ENCODE data around the gene IREB2.

The IREB2 gene

GRCh38 chr15:78455749-78456148, 17.7 kb downstream of the IREB2 start:
- Histone ChIP-seq H3K4me1 (ENCODE audit: insufficient read depth, poor library complexity, severe bottlenecking) (peaks cover 17% of the 10 kb centered on the region), H3K27ac (ENCODE audit: poor library complexity, severe bottlenecking) (no peak overlapping the region), H3K9me3 (ENCODE audit: severe bottlenecking) (no peaks in the 10 kb centered on the region), H3K36me3 (ENCODE audit: low read depth) (peaks cover 16% of the 10 kb centered on the region), H3K4me3 (ENCODE audit: severe bottlenecking) (no peak overlapping the region), H3K27me3 (ENCODE audit: insufficient read depth, poor library complexity, severe bottlenecking) (no peaks in the 10 kb centered on the region)
- no peak for DNase-seq (ENCODE audit: low spot score)
- no peak for TF ChIP-seq CTCF (IDR thresholded peaks at IDR 0.05; ENCODE audit: poor library complexity, severe bottlenecking)
- ATAC-seq (ENCODE audit: low read depth): no peak

DNA sequence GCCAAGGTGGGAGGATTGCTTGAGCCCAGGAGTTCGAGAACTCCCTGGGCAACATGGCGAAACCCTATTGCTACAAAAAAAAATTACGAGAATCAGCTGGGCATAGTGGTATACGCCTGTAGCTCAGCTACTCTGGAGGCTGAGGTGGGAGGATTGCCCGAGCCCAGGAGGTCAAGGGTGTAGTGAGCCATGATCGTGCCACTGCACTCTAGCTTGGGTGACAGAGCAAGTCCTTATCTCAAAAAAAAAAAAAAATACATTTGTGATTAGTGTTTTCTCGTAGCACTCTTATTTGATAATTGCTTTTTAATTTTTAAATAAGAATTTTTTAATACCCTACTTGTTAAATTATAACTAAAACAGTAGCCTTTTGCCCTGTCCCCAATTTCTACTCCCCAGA, 18.4 kb downstream of the IREB2 start:
- ATAC-seq (ENCODE audit: low read depth) (no peak), DNase-seq (ENCODE audit: low spot score) (no peak)
- no peak overlapping the region for H3K4me3 ChIP-seq (ENCODE audit: severe bottlenecking)
- peak overlapping the region; percentile 15 for H3K27ac ChIP-seq (ENCODE audit: poor library complexity, severe bottlenecking)
- no peaks in the 10 kb centered on the region for H3K27me3 ChIP-seq (ENCODE audit: insufficient read depth, poor library complexity, severe bottlenecking)
- H3K9me3 ChIP-seq (ENCODE audit: severe bottlenecking): no peaks in the 10 kb centered on the region
- H3K4me1 ChIP-seq (ENCODE audit: insufficient read depth, poor library complexity, severe bottlenecking): peaks cover 21% of the 10 kb centered on the region
- peaks cover 20% of the 10 kb centered on the region for H3K36me3 ChIP-seq (ENCODE audit: low read depth)
- no peak for TF ChIP-seq CTCF (IDR thresholded peaks at IDR 0.05; ENCODE audit: poor library complexity, severe bottlenecking)

DNA sequence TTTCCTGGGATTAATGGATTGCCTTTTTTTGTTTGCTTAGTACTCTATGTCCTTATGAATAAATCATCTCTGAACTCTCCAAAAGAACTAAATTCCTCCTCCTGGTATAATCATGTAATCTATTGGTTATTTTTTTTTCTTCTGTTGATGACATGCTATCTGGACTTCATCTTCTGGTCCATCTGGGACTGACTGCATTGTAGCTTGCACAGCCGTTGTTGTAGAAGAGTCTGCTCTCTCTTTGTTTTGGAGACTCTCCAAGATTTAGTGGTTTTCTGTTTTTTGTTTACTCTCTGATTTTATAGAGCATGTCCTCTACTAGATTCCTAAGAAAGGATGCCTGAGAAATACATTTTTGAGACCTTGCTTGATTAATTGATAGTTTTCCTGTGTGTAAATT, 19.1 kb downstream of the IREB2 start:
- Histone ChIP-seq H3K4me3 (ENCODE audit: severe bottlenecking) (no peak overlapping the region), H3K27ac (ENCODE audit: poor library complexity, severe bottlenecking) (peak overlapping the region; percentile 15), H3K4me1 (ENCODE audit: insufficient read depth, poor library complexity, severe bottlenecking) (peaks cover 21% of the 10 kb centered on the region), H3K27me3 (ENCODE audit: insufficient read depth, poor library complexity, severe bottlenecking) (no peaks in the 10 kb centered on the region), H3K9me3 (ENCODE audit: severe bottlenecking) (no peaks in the 10 kb centered on the region), H3K36me3 (ENCODE audit: low read depth) (peaks cover 26% of the 10 kb centered on the region)
- no peak for DNase-seq (ENCODE audit: low spot score)
- peak; percentile 81 for ATAC-seq (ENCODE audit: low read depth)
- TF ChIP-seq CTCF (IDR thresholded peaks at IDR 0.05; ENCODE audit: poor library complexity, severe bottlenecking): no peak

DNA sequence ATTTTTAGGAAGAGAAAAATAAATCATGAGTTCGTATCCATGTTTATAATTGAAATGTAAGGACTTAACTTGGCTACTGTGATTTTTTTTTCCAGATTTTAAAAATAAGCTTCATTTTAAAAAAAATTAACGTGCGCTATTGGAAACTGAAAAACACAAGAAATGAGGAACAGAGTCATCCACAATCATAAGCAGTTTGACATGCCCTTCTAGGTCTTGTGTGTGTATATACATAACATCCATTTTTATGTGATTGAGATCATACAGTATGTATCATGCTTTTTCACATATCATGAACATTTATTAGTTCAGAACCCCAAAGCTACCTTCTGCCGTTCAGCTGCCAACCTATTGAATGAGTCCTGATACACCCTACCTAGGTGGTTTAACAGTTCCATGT, 22.7 kb downstream of the IREB2 start:
- Histone ChIP-seq H3K4me3 (ENCODE audit: severe bottlenecking) (no peak overlapping the region), H3K27ac (ENCODE audit: poor library complexity, severe bottlenecking) (no peak overlapping the region), H3K36me3 (ENCODE audit: low read depth) (peaks cover 62% of the 10 kb centered on the region), H3K9me3 (ENCODE audit: severe bottlenecking) (no peaks in the 10 kb centered on the region), H3K27me3 (ENCODE audit: insufficient read depth, poor library complexity, severe bottlenecking) (no peaks in the 10 kb centered on the region), H3K4me1 (ENCODE audit: insufficient read depth, poor library complexity, severe bottlenecking) (peaks cover 21% of the 10 kb centered on the region)
- DNase-seq (ENCODE audit: low spot score) (no peak), ATAC-seq (ENCODE audit: low read depth) (no peak)
- TF ChIP-seq CTCF (IDR thresholded peaks at IDR 0.05; ENCODE audit: poor library complexity, severe bottlenecking): no peak

DNA sequence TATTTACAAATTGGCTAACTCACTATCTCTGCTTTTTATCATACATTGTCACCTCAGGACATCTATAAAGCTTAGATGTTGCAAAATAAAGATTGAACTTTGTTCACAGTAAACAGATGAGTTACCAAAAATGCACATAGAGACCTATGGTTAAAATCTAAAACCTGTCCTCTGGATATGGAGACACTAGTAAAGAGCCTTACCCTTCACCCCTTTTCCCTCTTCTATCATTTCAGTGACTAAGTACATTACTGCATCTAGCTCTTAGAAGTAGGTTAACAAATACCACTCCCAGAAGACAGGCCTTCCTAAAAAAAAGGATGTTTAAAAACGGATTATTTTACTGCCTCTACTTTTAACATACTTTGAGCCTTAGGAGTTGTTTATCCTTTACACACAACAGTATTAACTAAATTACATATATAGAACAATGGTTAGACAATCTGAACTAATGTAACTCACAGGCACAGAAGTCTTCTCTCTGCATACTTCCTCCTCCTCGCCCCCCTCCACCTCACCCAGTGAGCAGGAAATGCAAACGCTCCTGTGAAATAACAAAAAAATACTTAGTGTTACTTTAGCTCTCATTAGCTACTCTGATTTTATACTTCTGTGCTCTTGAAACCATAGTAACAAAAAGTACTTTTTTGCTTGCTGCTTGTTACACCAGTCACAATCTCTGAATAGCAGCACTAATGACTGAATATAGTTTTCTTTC, 23.3 kb downstream of the IREB2 start:
- ATAC-seq (ENCODE audit: low read depth) (no peak), DNase-seq (ENCODE audit: low spot score) (no peak)
- no peak for TF ChIP-seq CTCF (IDR thresholded peaks at IDR 0.05; ENCODE audit: poor library complexity, severe bottlenecking)
- H3K4me3 ChIP-seq (ENCODE audit: severe bottlenecking): no peak overlapping the region
- no peak overlapping the region for H3K27ac ChIP-seq (ENCODE audit: poor library complexity, severe bottlenecking)
- H3K36me3 ChIP-seq (ENCODE audit: low read depth): peaks cover 68% of the 10 kb centered on the region
- no peaks in the 10 kb centered on the region for H3K9me3 ChIP-seq (ENCODE audit: severe bottlenecking)
- H3K4me1 ChIP-seq (ENCODE audit: insufficient read depth, poor library complexity, severe bottlenecking): peaks cover 20% of the 10 kb centered on the region
- H3K27me3 ChIP-seq (ENCODE audit: insufficient read depth, poor library complexity, severe bottlenecking): no peaks in the 10 kb centered on the region
